Daoy (cell line): ENCODE measurements around the gene EFEMP2. TPM values are rescaled to one million over a fixed set of nuclear protein-coding genes. Genes with fewer than 3 reads are reported as not detected.
A peak's percentile ranks its signal among the peaks of the same experiment; 100 is the strongest.

Experiments
- DNase-seq: peaks from one replicate; pipeline ENCODE4 v3.0.0-alpha.2; 2015; ENCODE audit warnings: low read depth
- total RNA-seq: library from RNA; depleted of rRNA; stranded (reverse); fragments of >200 nt; shearing (Covaris generic); gene quantifications from 2 replicates; pipeline ENCODE4 v1.2.3, GENCODE V29; 2014

EFEMP2 gene
- total RNA-seq, 1 experiment from 2014 or later: 7.1 TPM

- peak; percentile 98 for DNase-seq
Measured at GRCh38 chr11:65900125-65900898, 27.7 kb upstream of the EFEMP2 start, which contains the start of gene FOSL1. TSS of gene FOSL1 (minus strand) at chr11:65900388. CDS start at chr11:65900339, 49 bp downstream.

GRCh38 chr11:65899356-65900124 is 26.9 kb upstream of the EFEMP2 start:
- peak; percentile 96 for DNase-seq

GRCh38 chr11:65898656-65899355 is 26.2 kb upstream of the EFEMP2 start:
- no peak for DNase-seq

GRCh38 chr11:65897020-65897471 is 24.4 kb upstream of the EFEMP2 start:
- DNase-seq: no peak

GRCh38 chr11:65896034-65896999 is 23.7 kb upstream of the EFEMP2 start:
- DNase-seq: no peak

- peak; percentile 23 for DNase-seq
Measured at GRCh38 chr11:65895482-65895981, 22.9 kb upstream of the EFEMP2 start.

GRCh38 chr11:65894034-65894591 is 21.5 kb upstream of the EFEMP2 start:
- DNase-seq: peak; percentile 41

- peak; percentile 33 for DNase-seq
Measured at GRCh38 chr11:65892661-65893317, 20.2 kb upstream of the EFEMP2 start.

- DNase-seq: peak; percentile 51
Measured at GRCh38 chr11:65892137-65892540, 19.5 kb upstream of the EFEMP2 start.

- peak; percentile 76 for DNase-seq
Measured at GRCh38 chr11:65891219-65892136, 18.9 kb upstream of the EFEMP2 start.

- peak; percentile 98 for DNase-seq
Measured at GRCh38 chr11:65890324-65891218, 18.0 kb upstream of the EFEMP2 start, which contains the start of gene CCDC85B. TSS of gene CCDC85B (plus strand) at chr11:65890673. CDS start at chr11:65890784, 111 bp downstream.

- peak; percentile 98 for DNase-seq
Measured at GRCh38 chr11:65888163-65888814, 15.7 kb upstream of the EFEMP2 start, which contains the start of gene FIBP. TSS of gene FIBP (minus strand) at chr11:65888471. CDS start at chr11:65888418, 53 bp downstream.

- DNase-seq: no peak
Measured at GRCh38 chr11:65887723-65888162, 15.1 kb upstream of the EFEMP2 start.

- no peak for DNase-seq
Measured at GRCh38 chr11:65886826-65887722, 14.5 kb upstream of the EFEMP2 start.

GRCh38 chr11:65885808-65886536 is 13.4 kb upstream of the EFEMP2 start:
- no peak for DNase-seq
